ENCODE measurements around the gene SPR. TPM values are rescaled to one million over a fixed set of nuclear protein-coding genes. Genes with fewer than 3 reads are reported as not detected.

Gene SPR
- total and polyA plus RNA-seq, 2 donors (not counting 3 experiments of a cell fraction or from before 2014, with no cell fraction given) = 22.0 to 27.6 TPM

GRCh38 chr2:72848436-72849137, 38.6 kb upstream of the SPR start:
- POLR2A ChIA-PET = no interaction called here
- FAIRE-seq (no peak), DNase-seq (ENCODE audit: low read depth, low spot score) (no peak)
- H2AFZ ChIP-seq (ENCODE audit: low read depth, low read length) = no peak overlapping the region
- no peaks in the 10 kb centered on the region for H4K20me1 ChIP-seq (replicated peaks; ENCODE audit: control insufficient read depth, extremely low read depth, insufficient read depth, low read length)
- H3K36me3 ChIP-seq (ENCODE audit: control insufficient read depth in 2 of 2, extremely low read depth in 1 of 2, insufficient read depth in 2 of 2, low read length in 2 of 2) = no peaks in the 10 kb centered on the region
- dilution Hi-C loops (cut with MboI; ENCODE audit: extremely low pct_ligation_motif_present, low sequenced_read_pairs) (no loop called here), intact Hi-C loops (cut with micrococcal nuclease) (no loop called here)
- TF ChIP-seq JUN (IDR thresholded peaks at IDR 0.05; ENCODE audit: borderline replicate concordance, insufficient read depth, insufficient read length, low read depth) (no peak), MAX (IDR thresholded peaks at IDR 0.05; ENCODE audit: insufficient read depth, insufficient read length) (no peak), POLR2AphosphoS5 (IDR thresholded peaks at IDR 0.05; ENCODE audit: insufficient read depth, low read depth, low read length) (no peak), EZH2 (IDR thresholded peaks at IDR 0.05; ENCODE audit: borderline replicate concordance, low read depth, low read length, severe bottlenecking) (no peak), MYC (IDR thresholded peaks at IDR 0.05; ENCODE audit: low read depth, low read length) (no peak), FOS (IDR thresholded peaks at IDR 0.05; ENCODE audit: borderline replicate concordance, insufficient read depth, low read length) (no peak), POLR2A (IDR thresholded peaks at IDR 0.05; ENCODE audit: low read depth, low read length) (no peak), GATA2 (IDR thresholded peaks at IDR 0.05; ENCODE audit: insufficient read depth, insufficient read length, low read depth, low read length) (no peak)
- TF ChIP-seq, protein P1, sequence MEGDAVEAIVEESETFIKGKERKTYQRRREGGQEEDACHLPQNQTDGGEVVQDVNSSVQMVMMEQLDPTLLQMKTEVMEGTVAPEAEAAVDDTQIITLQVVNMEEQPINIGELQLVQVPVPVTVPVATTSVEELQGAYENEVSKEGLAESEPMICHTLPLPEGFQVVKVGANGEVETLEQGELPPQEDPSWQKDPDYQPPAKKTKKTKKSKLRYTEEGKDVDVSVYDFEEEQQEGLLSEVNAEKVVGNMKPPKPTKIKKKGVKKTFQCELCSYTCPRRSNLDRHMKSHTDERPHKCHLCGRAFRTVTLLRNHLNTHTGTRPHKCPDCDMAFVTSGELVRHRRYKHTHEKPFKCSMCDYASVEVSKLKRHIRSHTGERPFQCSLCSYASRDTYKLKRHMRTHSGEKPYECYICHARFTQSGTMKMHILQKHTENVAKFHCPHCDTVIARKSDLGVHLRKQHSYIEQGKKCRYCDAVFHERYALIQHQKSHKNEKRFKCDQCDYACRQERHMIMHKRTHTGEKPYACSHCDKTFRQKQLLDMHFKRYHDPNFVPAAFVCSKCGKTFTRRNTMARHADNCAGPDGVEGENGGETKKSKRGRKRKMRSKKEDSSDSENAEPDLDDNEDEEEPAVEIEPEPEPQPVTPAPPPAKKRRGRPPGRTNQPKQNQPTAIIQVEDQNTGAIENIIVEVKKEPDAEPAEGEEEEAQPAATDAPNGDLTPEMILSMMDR (IDR thresholded peaks at IDR 0.05; ENCODE audit: extremely low read depth in 1 of 2, insufficient read depth in 1 of 2, low read depth in 1 of 2, low read length in 2 of 2) = no peak
- H3K79me2 ChIP-seq (ENCODE audit: control insufficient read depth, insufficient read depth, low read length) = no peaks in the 10 kb centered on the region
- H3K4me1 ChIP-seq (ENCODE audit: control insufficient read depth, extremely low read depth, insufficient read depth, low read length) = no peaks in the 10 kb centered on the region
- peaks cover 13 to 16% of the 10 kb centered on the region in 2 experiments for H3K27me3 ChIP-seq (ENCODE audit: control insufficient read depth in 2 of 2, insufficient read depth in 2 of 2, low read length in 2 of 2)
- no peaks in the 10 kb centered on the region for H3K9me1 ChIP-seq (replicated peaks; ENCODE audit: control insufficient read depth, extremely low read depth, insufficient read depth, low read length)
- CTCF ChIA-PET = no interaction called here
- no peaks in the 10 kb centered on the region for H3K9me3 ChIP-seq (replicated peaks; ENCODE audit: control insufficient read depth, insufficient read depth, low read length)
- no peak overlapping the region for H3K27ac ChIP-seq (ENCODE audit: insufficient read depth, low read depth, low read length)
- H3K4me3 ChIP-seq (replicated peaks in 1 of 3; ENCODE audit: insufficient read depth in 1 of 3, low read depth in 1 of 3, low read length in 3 of 3) = no peak overlapping the region
- H3K4me2 ChIP-seq (ENCODE audit: insufficient read depth, low read length) = no peak overlapping the region
- no peak overlapping the region for H3K9ac ChIP-seq (replicated peaks; ENCODE audit: extremely low read depth, insufficient read depth, low read length)
- no TSS peak for BruUV-seq (replicated peaks)
